ENCODE results near the gene ASCL4. TPM values are rescaled to one million over a fixed set of nuclear protein-coding genes. Genes with fewer than 3 reads are reported as not detected.

ASCL4 gene
- total RNA-seq, 3 donors from 2014 or later, result 0.16 TPM; not detected in 2

DNA sequence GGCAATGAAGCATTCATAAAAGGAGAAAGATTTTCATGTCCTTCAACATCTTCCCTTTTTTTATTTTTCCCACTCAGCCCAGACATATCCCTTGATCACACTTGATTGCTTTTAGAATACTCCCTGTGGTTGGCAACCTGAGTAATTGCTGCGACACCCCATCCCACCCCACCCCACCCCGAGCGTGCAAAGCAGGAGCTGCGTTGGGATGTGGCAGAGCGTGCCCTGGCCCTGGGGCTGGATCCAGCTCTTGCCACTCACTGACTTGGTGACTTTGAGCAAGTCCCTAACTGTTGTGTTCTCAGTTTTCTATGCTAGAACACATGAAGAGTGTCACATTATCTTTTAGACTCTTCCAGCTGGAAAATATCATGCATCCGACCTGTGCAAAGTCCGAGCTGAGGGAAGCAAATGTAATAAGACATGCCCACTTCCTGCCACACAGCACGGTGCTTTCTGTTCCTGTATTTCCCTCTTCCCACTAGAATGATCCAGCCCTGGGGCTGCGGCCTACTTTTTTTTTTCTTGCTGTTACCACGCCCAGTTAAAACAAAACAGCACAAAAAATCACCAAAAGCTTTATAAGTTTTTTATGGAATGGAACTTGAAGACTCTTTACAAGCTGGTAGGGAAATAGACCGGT is 4.0 kb downstream of the ASCL4 start:
- intact Hi-C loops (cut with DNase I; ENCODE audit: low total_unique reads), result no loop called here
- TF ChIP-seq, protein P1, sequence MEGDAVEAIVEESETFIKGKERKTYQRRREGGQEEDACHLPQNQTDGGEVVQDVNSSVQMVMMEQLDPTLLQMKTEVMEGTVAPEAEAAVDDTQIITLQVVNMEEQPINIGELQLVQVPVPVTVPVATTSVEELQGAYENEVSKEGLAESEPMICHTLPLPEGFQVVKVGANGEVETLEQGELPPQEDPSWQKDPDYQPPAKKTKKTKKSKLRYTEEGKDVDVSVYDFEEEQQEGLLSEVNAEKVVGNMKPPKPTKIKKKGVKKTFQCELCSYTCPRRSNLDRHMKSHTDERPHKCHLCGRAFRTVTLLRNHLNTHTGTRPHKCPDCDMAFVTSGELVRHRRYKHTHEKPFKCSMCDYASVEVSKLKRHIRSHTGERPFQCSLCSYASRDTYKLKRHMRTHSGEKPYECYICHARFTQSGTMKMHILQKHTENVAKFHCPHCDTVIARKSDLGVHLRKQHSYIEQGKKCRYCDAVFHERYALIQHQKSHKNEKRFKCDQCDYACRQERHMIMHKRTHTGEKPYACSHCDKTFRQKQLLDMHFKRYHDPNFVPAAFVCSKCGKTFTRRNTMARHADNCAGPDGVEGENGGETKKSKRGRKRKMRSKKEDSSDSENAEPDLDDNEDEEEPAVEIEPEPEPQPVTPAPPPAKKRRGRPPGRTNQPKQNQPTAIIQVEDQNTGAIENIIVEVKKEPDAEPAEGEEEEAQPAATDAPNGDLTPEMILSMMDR (IDR thresholded peaks at IDR 0.05), result no peak
- TF ChIP-seq POLR2A (IDR thresholded peaks at IDR 0.05), result no peak
- TF ChIP-seq POLR2AphosphoS5 (IDR thresholded peaks at IDR 0.05), result no peak
- H3K4me3 ChIP-seq, result no peak overlapping the region
- peaks cover 0 to 31% of the 10 kb centered on the region in 2 donors for H3K27me3 ChIP-seq
- no peaks in the 10 kb centered on the region for H3K36me3 ChIP-seq
- H3K9me3 ChIP-seq, result no peaks in the 10 kb centered on the region
- no peak for DNase-seq (ENCODE audit: low spot score in 2 of 2)
- H3K4me1 ChIP-seq, result no peaks in the 10 kb centered on the region
- H3K27ac ChIP-seq, result no peak overlapping the region

DNA sequence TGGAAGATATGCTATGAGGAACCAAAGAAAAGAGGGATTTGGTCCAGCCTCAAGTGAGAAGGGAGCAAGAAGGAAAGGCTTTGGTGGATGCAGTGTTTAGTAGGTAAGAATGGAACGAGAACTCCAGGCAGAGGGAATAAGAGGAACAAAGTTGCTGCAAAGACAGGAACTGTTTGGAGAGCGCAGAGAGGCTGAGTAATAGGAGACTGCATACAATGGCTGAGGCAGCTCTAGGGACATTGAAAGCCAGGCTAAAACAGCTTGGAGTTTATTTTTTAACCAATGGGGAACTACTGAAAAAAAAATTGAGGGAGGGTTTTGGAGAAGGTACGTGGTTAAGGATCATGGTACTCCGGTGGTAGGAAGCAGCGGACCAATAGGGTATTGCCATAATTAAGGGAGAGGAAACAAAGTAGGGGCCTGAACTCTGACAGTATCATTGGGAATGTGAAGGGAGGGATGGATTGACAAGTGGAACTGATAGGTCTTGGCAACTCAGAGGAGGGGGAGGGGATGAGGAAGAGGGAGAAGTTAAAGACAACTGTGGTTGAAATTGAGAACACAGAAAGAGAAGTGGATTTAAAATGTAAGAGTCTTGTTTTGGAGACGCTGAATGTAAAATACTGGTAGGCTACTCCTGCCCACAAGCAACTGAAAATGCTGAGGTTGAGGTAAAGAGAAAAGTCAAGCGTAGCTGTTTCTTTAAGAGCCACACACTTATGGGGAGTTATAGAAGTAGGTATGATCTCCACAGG is 4.8 kb downstream of the ASCL4 start:
- no peaks in the 10 kb centered on the region for H3K9me3 ChIP-seq
- no peak overlapping the region for H3K27ac ChIP-seq
- no peaks in the 10 kb centered on the region for H3K36me3 ChIP-seq
- intact Hi-C loops (cut with DNase I; ENCODE audit: low total_unique reads), result no loop called here
- no peaks in the 10 kb centered on the region for H3K4me1 ChIP-seq
- no peak for TF ChIP-seq POLR2A (IDR thresholded peaks at IDR 0.05)
- TF ChIP-seq POLR2AphosphoS5 (IDR thresholded peaks at IDR 0.05), result no peak
- TF ChIP-seq, protein P1 (IDR thresholded peaks at IDR 0.05), result no peak
- no peak overlapping the region for H3K4me3 ChIP-seq
- peaks cover 0 to 31% of the 10 kb centered on the region in 2 donors for H3K27me3 ChIP-seq
- DNase-seq (ENCODE audit: low spot score in 2 of 2), result no peak

DNA sequence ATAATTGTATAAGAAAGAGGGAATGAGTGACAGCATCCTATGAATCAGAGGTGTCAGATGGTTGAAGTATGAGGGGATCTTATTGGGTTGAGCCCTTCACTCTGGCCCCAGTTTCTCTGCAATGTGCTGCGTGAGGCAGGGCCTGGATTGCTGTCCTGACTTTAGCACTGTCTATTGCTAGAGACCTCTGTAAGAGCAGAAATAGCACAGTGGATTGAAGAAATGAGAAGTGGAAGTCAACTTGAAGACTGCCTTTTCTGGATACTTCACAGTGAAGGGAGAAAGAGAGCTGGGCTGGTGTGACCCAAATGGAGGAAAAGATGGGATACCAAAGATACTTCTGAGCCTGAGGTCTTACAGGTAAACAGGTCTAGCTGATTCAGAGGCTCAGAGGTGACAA is 5.8 kb downstream of the ASCL4 start:
- Histone ChIP-seq H3K27ac (no peak overlapping the region), H3K9me3 (no peaks in the 10 kb centered on the region), H3K4me1 (no peaks in the 10 kb centered on the region), H3K36me3 (no peaks in the 10 kb centered on the region), H3K27me3 (peaks cover 0 to 22% of the 10 kb centered on the region in 2 donors), H3K4me3 (no peak overlapping the region)
- no peak for DNase-seq (ENCODE audit: low spot score in 2 of 2)
- intact Hi-C loops (cut with DNase I; ENCODE audit: low total_unique reads), result no loop called here
- TF ChIP-seq, protein P1 (IDR thresholded peaks at IDR 0.05), result no peak
- TF ChIP-seq POLR2A (IDR thresholded peaks at IDR 0.05) (no peak), POLR2AphosphoS5 (IDR thresholded peaks at IDR 0.05) (no peak)

DNA sequence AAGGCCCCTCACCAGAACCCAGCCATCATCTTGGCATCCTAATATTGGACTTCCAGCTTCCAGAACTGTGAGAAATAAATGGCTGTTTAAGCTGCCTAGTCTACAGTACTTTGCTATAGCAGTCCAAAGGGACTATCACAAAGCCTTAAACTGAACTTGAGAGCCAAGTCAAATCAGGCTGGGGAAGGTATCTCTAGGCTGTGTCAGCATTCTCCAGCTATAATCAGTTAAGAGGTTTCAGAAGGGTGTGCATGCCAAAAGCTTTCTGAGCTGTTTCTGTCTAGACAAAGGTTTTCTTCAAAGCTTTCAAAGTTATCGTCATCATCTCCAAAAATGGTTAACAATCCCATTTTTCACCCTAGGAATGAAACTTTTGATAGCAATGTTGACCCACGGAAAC is 7.6 kb downstream of the ASCL4 start:
- peaks cover 0 to 5% of the 10 kb centered on the region in 2 donors for H3K27me3 ChIP-seq
- intact Hi-C loops (cut with DNase I; ENCODE audit: low total_unique reads), result no loop called here
- no peaks in the 10 kb centered on the region for H3K9me3 ChIP-seq
- DNase-seq (ENCODE audit: low spot score in 2 of 2), result no peak
- no peaks in the 10 kb centered on the region for H3K36me3 ChIP-seq
- no peak overlapping the region for H3K4me3 ChIP-seq
- H3K4me1 ChIP-seq, result no peaks in the 10 kb centered on the region
- no peak overlapping the region for H3K27ac ChIP-seq
- TF ChIP-seq POLR2AphosphoS5 (IDR thresholded peaks at IDR 0.05), result no peak
- TF ChIP-seq POLR2A (IDR thresholded peaks at IDR 0.05), result no peak

DNA sequence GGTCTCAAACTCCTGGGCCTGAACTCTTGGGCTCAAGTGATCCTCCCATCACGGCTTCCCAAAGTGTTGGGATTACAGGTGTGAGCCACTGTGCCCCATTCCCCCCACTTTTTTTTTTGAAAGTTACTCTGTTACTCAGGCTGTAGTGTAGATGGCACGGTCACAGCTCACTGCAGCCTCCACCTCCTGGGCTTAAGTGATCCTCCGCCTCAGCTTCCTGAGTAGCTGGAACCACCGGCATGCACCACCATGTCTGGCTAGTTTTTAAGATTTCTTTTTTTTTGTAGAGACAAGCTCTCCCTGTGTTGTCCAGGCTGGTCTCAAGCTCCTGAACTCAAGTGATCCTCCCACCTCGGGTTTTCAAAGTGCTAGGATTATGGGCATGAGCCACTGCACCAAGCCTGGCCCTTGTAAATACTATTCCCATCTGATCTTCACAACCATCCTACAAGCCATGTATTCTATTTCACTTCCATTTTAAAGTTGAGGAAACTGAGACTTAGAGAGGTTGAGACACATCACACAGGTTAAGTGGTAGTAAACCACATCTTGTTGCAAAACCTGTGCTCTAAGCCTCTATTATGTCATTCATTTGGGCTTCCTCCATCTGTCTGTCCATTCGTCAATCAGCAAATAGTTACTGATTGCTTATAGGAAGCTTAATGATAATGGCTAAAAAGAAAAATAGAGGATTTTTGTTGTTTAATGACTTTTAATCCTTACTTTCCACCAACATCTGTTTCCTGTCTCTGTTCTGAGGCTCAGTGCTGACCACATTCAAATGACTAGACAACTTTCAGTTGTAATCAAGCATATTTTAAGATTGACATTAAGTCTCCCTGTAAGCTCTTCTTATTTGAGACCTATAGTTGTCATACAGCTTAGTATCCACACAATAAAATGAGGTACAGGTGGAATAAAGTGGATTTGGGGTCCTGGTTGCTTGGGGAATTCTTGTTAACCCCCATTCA is 9.2 kb downstream of the ASCL4 start:
- no peak overlapping the region for H3K27ac ChIP-seq
- H3K36me3 ChIP-seq, result no peaks in the 10 kb centered on the region

More for the DNA sequence above, 9.2 kb downstream of the ASCL4 start:
- Histone ChIP-seq H3K9me3 (no peaks in the 10 kb centered on the region), H3K27me3 (no peaks in the 10 kb centered on the region), H3K4me1 (no peaks in the 10 kb centered on the region), H3K4me3 (no peak overlapping the region)
- intact Hi-C loops (cut with DNase I; ENCODE audit: low total_unique reads), result no loop called here
- TF ChIP-seq POLR2AphosphoS5 (IDR thresholded peaks at IDR 0.05) (no peak), POLR2A (IDR thresholded peaks at IDR 0.05) (no peak)
- TF ChIP-seq, protein P1 (IDR thresholded peaks at IDR 0.05), result no peak
- no peak for DNase-seq (ENCODE audit: low spot score in 2 of 2)
